ENCODE measurements around the gene RNASET2.
"Not testable (repeated sequence)": the region's sequence is repeated elsewhere in the genome, so short reads cannot be mapped to it uniquely, and the experiment has no call there.

The RNASET2 gene

GRCh38 chr6:166927935-166928643 lies 28.3 kb downstream of the RNASET2 start:
- no peak for DNase-seq (ENCODE audit: low read depth)

GRCh38 chr6:166927240-166927934 lies 29.0 kb downstream of the RNASET2 start:
- no peak for DNase-seq (ENCODE audit: low read depth)

GRCh38 chr6:166926748-166927147 lies 29.6 kb downstream of the RNASET2 start:
- DNase-seq (ENCODE audit: low read depth) = no peak

GRCh38 chr6:166925141-166925996 lies 31.0 kb downstream of the RNASET2 start:
- no peak for DNase-seq (ENCODE audit: low read depth)

GRCh38 chr6:166924531-166924930 lies 31.8 kb downstream of the RNASET2 start:
- no peak for DNase-seq (ENCODE audit: low read depth)

- DNase-seq (ENCODE audit: low read depth) = no peak
Measured at GRCh38 chr6:166922937-166923336, 33.4 kb downstream of the RNASET2 start.

GRCh38 chr6:166921570-166921969 lies 34.8 kb downstream of the RNASET2 start:
- DNase-seq (ENCODE audit: low read depth) = no peak

GRCh38 chr6:166916824-166917223 lies 39.5 kb downstream of the RNASET2 start:
- no peak for DNase-seq (ENCODE audit: low read depth)

GRCh38 chr6:166915484-166915883 lies 40.9 kb downstream of the RNASET2 start:
- DNase-seq (ENCODE audit: low read depth) = not testable (repeated sequence)

- DNase-seq (ENCODE audit: low read depth) = not testable (repeated sequence)
Measured at GRCh38 chr6:166914952-166915351, 41.4 kb downstream of the RNASET2 start.

- no peak for DNase-seq (ENCODE audit: low read depth)
Measured at GRCh38 chr6:166911248-166911677, 45.1 kb downstream of the RNASET2 start.

- DNase-seq (ENCODE audit: low read depth) = no peak
Measured at GRCh38 chr6:166910601-166911000, 45.7 kb downstream of the RNASET2 start.

- DNase-seq (ENCODE audit: low read depth) = no peak
Measured at GRCh38 chr6:166908811-166909210, 47.5 kb downstream of the RNASET2 start.

GRCh38 chr6:166907871-166908806 lies 48.2 kb downstream of the RNASET2 start:
- no peak for DNase-seq (ENCODE audit: low read depth)

- no peak for DNase-seq (ENCODE audit: low read depth)
Measured at GRCh38 chr6:166907373-166907841, 48.9 kb downstream of the RNASET2 start.

- DNase-seq (ENCODE audit: low read depth) = no peak
Measured at GRCh38 chr6:166906376-166907044, 49.8 kb downstream of the RNASET2 start.

- DNase-seq (ENCODE audit: low read depth) = no peak
Measured at GRCh38 chr6:166905505-166906134, 50.7 kb downstream of the RNASET2 start.

GRCh38 chr6:166905013-166905412 lies 51.3 kb downstream of the RNASET2 start:
- no peak for DNase-seq (ENCODE audit: low read depth)

- no peak for DNase-seq (ENCODE audit: low read depth)
Measured at GRCh38 chr6:166904101-166904746, 52.1 kb downstream of the RNASET2 start.

GRCh38 chr6:166903500-166903899 lies 52.9 kb downstream of the RNASET2 start:
- DNase-seq (ENCODE audit: low read depth) = no peak
